Measurements from ENCODE around the gene LEMD3.

Gene LEMD3

GRCh38 chr12:65229441-65229840, 60.1 kb downstream of the LEMD3 start:
- no peak for TF ChIP-seq MEIS1 (CRISPR knock-in tag; IDR thresholded peaks at IDR 0.05; ENCODE audit: borderline replicate concordance)
- H3K4me3 ChIP-seq (ENCODE audit: low read depth, low read length), result no peak overlapping the region
- no peak overlapping the region for H3K27ac ChIP-seq (ENCODE audit: extremely low read depth, low read depth, low read length)
- CTCF ChIA-PET, result no interaction called here
- POLR2A ChIA-PET, result no interaction called here
- H3K36me3 ChIP-seq (ENCODE audit: control insufficient read depth in 2 of 2, insufficient read depth in 1 of 2, low read length in 2 of 2), result peaks cover 11 to 20% of the 10 kb centered on the region in 2 experiments
- H3K4me1 ChIP-seq (ENCODE audit: control insufficient read depth, insufficient read depth, low read length), result peaks cover 5% of the 10 kb centered on the region; the same call in 1 of the 2 replicates
- H3K9me3 ChIP-seq (ENCODE audit: control insufficient read depth, insufficient read depth, low read depth, low read length), result no peaks in the 10 kb centered on the region

DNA sequence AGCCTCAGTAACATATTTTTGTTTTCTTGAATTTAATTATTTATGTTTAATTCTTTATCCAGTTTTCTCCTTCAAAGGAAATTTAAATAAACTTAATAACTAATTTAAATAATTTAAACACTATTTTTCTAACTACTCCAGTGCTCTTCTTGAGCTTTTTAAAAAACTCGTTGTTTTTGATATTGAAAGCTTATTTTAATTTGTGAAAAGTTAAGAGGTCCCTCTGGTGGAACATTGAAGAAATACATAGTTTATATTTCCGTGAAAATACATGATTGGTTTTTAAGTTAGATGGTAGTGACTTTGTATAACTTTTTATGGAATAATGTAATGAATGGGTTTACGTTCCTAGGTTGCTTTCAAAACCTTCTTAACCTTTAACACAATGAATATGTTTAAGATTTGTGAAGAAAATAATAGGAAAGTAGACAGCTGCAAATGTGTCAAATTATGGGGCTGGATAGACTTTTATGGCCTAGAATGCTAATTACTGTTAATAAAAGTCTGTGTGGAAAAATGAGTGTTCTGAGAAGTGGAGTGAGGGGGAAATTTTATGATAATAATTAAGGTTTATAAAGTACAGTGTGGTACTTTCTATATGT, 63.2 kb downstream of the LEMD3 start:
- POLR2A ChIA-PET, result interaction anchor here (1.2 kb wide), 1 partner anchor 63 kb away, joined by 5 read pairs; the partner anchor contains the start of gene LEMD3
- CTCF ChIA-PET, result interaction anchor here (0.6 to 3.0 kb wide), 16 partner anchors 9 to 431 kb away, joined by 3 to 19 read pairs (median 4); partner anchors contain the start of genes LEMD3 and WIF1

GRCh38 chr12:65237153-65237552, 67.8 kb downstream of the LEMD3 start:
- H3K4me3 ChIP-seq (ENCODE audit: low read depth, low read length), result no peak overlapping the region
- H3K4me1 ChIP-seq (ENCODE audit: control insufficient read depth, insufficient read depth, low read length), result peaks cover 21% of the 10 kb centered on the region
- H3K36me3 ChIP-seq (ENCODE audit: control insufficient read depth in 2 of 2, insufficient read depth in 1 of 2, low read length in 2 of 2), result peaks cover 13 to 22% of the 10 kb centered on the region in 2 experiments
- H3K27ac ChIP-seq (ENCODE audit: extremely low read depth, low read depth, low read length), result no peak overlapping the region
- ChIA-PET POLR2A (no interaction called here), CTCF (interaction anchor here (0.6 kb wide), 1 partner anchor 860 kb away, joined by 3 read pairs; no protein-coding TSS in a partner anchor)
- TF ChIP-seq PRDM6 (tag by site-specific recombination; IDR thresholded peaks at IDR 0.05), result peak; percentile 16; the same call in 1 of the 2 replicates
- TF ChIP-seq YY2 (tag by site-specific recombination; IDR thresholded peaks at IDR 0.05), result no peak
- no peaks in the 10 kb centered on the region for H3K9me3 ChIP-seq (ENCODE audit: control insufficient read depth, insufficient read depth, low read depth, low read length)

More for the DNA sequence above, 63.2 kb downstream of the LEMD3 start:
- H3K4me3 ChIP-seq (ENCODE audit: low read depth, low read length), result no peak overlapping the region
- TF ChIP-seq ZBTB1 (tag by site-specific recombination; IDR thresholded peaks at IDR 0.05) (no peak), HOXD13 (CRISPR knock-in tag; IDR thresholded peaks at IDR 0.05; ENCODE audit: borderline replicate concordance) (no peak), ZNF157 (tag by site-specific recombination; IDR thresholded peaks at IDR 0.05) (no peak), SP7 (tag by site-specific recombination; IDR thresholded peaks at IDR 0.05) (peak; percentile 23; the same call in 1 of the 2 replicates), ZNF654 (tag by site-specific recombination; IDR thresholded peaks at IDR 0.05; ENCODE audit: low read depth) (peak; percentile 42), ZNF664 (tag by site-specific recombination; IDR thresholded peaks at IDR 0.05) (peak; percentile 43; the same call in 1 of the 2 replicates)
- peaks cover 11 to 13% of the 10 kb centered on the region in 2 experiments for H3K36me3 ChIP-seq (ENCODE audit: control insufficient read depth in 2 of 2, insufficient read depth in 1 of 2, low read length in 2 of 2)
- H3K9me3 ChIP-seq (ENCODE audit: control insufficient read depth, insufficient read depth, low read depth, low read length), result no peaks in the 10 kb centered on the region
- H3K27ac ChIP-seq (ENCODE audit: extremely low read depth, low read depth, low read length), result no peak overlapping the region
- peaks cover 10% of the 10 kb centered on the region; the same call in 1 of the 2 replicates for H3K4me1 ChIP-seq (ENCODE audit: control insufficient read depth, insufficient read depth, low read length)

DNA sequence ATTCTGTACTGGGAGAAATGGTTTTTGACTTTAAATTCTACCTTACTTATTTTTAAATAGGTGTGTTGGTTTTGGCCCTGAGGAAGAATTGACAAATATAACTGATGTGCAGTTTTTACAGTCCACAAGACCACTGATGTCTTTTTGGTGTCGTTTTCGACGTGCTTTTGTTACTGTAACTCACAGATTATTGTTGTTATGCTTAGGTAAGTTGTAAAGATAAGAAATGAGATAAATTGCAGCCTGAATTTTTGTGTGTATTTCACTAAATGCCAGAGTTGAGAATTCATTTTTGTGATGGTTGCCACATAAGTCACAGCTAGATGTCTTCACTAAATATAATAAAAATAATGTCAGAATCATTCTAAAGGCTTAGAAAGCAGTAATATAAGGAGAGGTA, 69.2 kb downstream of the LEMD3 start:
- Histone ChIP-seq H3K36me3 (ENCODE audit: control insufficient read depth in 2 of 2, insufficient read depth in 1 of 2, low read length in 2 of 2) (peaks cover 15 to 34% of the 10 kb centered on the region in 2 experiments), H3K27ac (ENCODE audit: extremely low read depth, low read depth, low read length) (no peak overlapping the region), H3K4me1 (ENCODE audit: control insufficient read depth, insufficient read depth, low read length) (peaks cover 21% of the 10 kb centered on the region), H3K9me3 (ENCODE audit: control insufficient read depth, insufficient read depth, low read depth, low read length) (no peaks in the 10 kb centered on the region), H3K4me3 (ENCODE audit: low read depth, low read length) (no peak overlapping the region)
- ChIA-PET CTCF (interaction anchor here (0.6 kb wide), 1 partner anchor 685 kb away, joined by 3 read pairs; no protein-coding TSS in a partner anchor), POLR2A (no interaction called here)
- peak; percentile 91 for TF ChIP-seq PRDM6 (tag by site-specific recombination; IDR thresholded peaks at IDR 0.05)
- 0 out of 2 replicates have a peak, but pooled peaks have one; percentile 32 for TF ChIP-seq ZNF843 (tag by site-specific recombination; IDR thresholded peaks at IDR 0.05)
- TF ChIP-seq REST (tag by site-specific recombination; IDR thresholded peaks at IDR 0.05), result no peak
- peak; percentile 97 for TF ChIP-seq FEZF1 (tag by site-specific recombination; IDR thresholded peaks at IDR 0.05)

All from HEK293 (cell line).